K562 (cell line): Measurements from ENCODE around the gene SLC49A4. TPM values are rescaled to one million over a fixed set of nuclear protein-coding genes. Genes with fewer than 3 reads are reported as not detected.

ENCODE experiments used
- ATAC-seq: fragments of 200-7000 bp; cut with Tn5 transposase; 3 replicates; pipeline ENCODE4 v1.9.1; 2020; ENCODE audit warnings: moderate library complexity
- BruUV-seq: library from RNA; stranded (reverse); fragments of 400-500 nt; replicated peaks from 2 replicates; lab custom pipeline; 2021; lab: Mats Ljungman, UMichigan
- CTCF ChIA-PET: fragments of 300-600 bp; formaldehyde crosslinking; extraction: SDS; loops from one replicate; lab custom pipeline; 2021; ENCODE audit warnings: low intra/inter-chr PET ratio; lab: Yijun Ruan, JAX
- POLR2A ChIA-PET: fragments of 300-600, 350-650 bp; sonication (Branson Sonifier 250); formaldehyde crosslinking; extraction: SDS; loops from one replicate; lab custom pipeline; 2021; ENCODE audit warnings: antibody characterized with exemption, inconsistent platforms; lab: Yijun Ruan, JAX
- DNase-seq, 4 experiments: peaks; one replicate each; pipeline versions ENCODE4 v3.0.0 to v3.0.0-alpha.2; 2011 to 2018; ENCODE audit warnings: low spot score in 3 of 4, mixed read lengths in 3 of 4; ENCODE audit errors: extremely low read depth in 1 of 4
- FAIRE-seq: peaks from 2 replicates; lab custom pipeline; 2011; peaks lifted over from hg19 to GRCh38; lab: Jason Lieb, UNC
- H2AFZ ChIP-seq: 2 replicates; pipeline ENCODE4 v1.6.0; 2011; ENCODE audit warnings: low read depth, low read length, control low read depth, inconsistent platforms
- H3K27ac ChIP-seq: fragments of 200-600 bp; 3 replicates; pipeline ENCODE4 v1.8.0; 2011; ENCODE audit warnings: low read depth, mild to moderate bottlenecking, control low read depth, inconsistent platforms, low read length, moderate library complexity, mixed read lengths; ENCODE audit errors: extremely low read depth
- H3K27me3 ChIP-seq, 2 experiments: fragments of 300-600 bp in 1 of 2; 2 replicates in 1 of 2; 3 replicates in 1 of 2; pipeline versions ENCODE4 v1.6.0 to v1.8.0; 2011; ENCODE audit warnings: inconsistent platforms in 2 of 2, low read length in 2 of 2, mild to moderate bottlenecking in 1 of 2, mixed read lengths in 1 of 2, moderate library complexity in 1 of 2; ENCODE audit not compliant: control insufficient read depth in 2 of 2, insufficient read depth in 2 of 2
- H3K36me3 ChIP-seq: fragments of 300-600 bp; 3 replicates; pipeline ENCODE4 v1.8.0; 2011; ENCODE audit warnings: mild to moderate bottlenecking, low read length, inconsistent platforms; ENCODE audit not compliant: control insufficient read depth, insufficient read depth
- H3K4me1 ChIP-seq, 2 experiments: fragments of 200-600 bp in 1 of 2; replicated peaks in 1 of 2; 2 replicates in 1 of 2; 3 replicates in 1 of 2; pipeline versions ENCODE4 v1.5.1 to v1.8.0; 2011; ENCODE audit warnings: inconsistent platforms in 2 of 2, low read length in 2 of 2, mild to moderate bottlenecking in 1 of 2, mixed read lengths in 1 of 2, moderate library complexity in 1 of 2; ENCODE audit not compliant: control insufficient read depth in 2 of 2, insufficient read depth in 2 of 2
- H3K4me2 ChIP-seq: 2 replicates; pipeline ENCODE4 v1.6.1; 2011; ENCODE audit warnings: low read length, control low read depth, inconsistent platforms, mixed read lengths; ENCODE audit not compliant: insufficient read depth
- H3K4me3 ChIP-seq: fragments of 200-600 bp; sonication (generic), shearing (Covaris generic); 2 replicates; pipeline ENCODE4 v1.5.1; 2016; ENCODE audit warnings: control low read depth, inconsistent platforms
- H3K79me2 ChIP-seq: fragments of 200-600 bp; 3 replicates; pipeline ENCODE4 v1.8.0; 2011; ENCODE audit warnings: low read length, inconsistent platforms; ENCODE audit not compliant: control insufficient read depth, insufficient read depth
- H3K9ac ChIP-seq, 2 experiments: 2 replicates each; pipeline versions ENCODE4 v1.6.0 to v1.6.1; 2011; ENCODE audit warnings: low read depth in 2 of 2, low read length in 2 of 2, control low read depth in 1 of 2, inconsistent platforms in 1 of 2, mild to moderate bottlenecking in 1 of 2, mixed read lengths in 1 of 2; ENCODE audit not compliant: insufficient read depth in 1 of 2
- H3K9me1 ChIP-seq: one replicate; pipeline ENCODE4 v1.6.0; 2011; ENCODE audit warnings: inconsistent platforms, mild to moderate bottlenecking, low read length, moderate library complexity; ENCODE audit not compliant: control insufficient read depth, insufficient read depth
- H3K9me3 ChIP-seq: replicated peaks from 2 replicates; pipeline ENCODE4 v1.5.1; 2011; ENCODE audit warnings: low read depth, low read length, inconsistent platforms; ENCODE audit not compliant: control insufficient read depth, insufficient read depth
- H4K20me1 ChIP-seq: replicated peaks from 2 replicates; pipeline ENCODE4 v1.6.1; 2011; ENCODE audit warnings: low read length, inconsistent platforms, mixed read lengths; ENCODE audit not compliant: control insufficient read depth, insufficient read depth
- ARNT ChIP-seq, 2 experiments: fragments of 450-650 bp; IDR thresholded peaks; 2 replicates each; pipeline ENCODE4 v1.6.1; 2016; ENCODE audit warnings: mild to moderate bottlenecking in 1 of 2
- CAMTA2 ChIP-seq: fragments of 250-450 bp; sonication (Bioruptor Pico); conservative IDR thresholded peaks from 2 replicates; pipeline ENCODE4 v1.5.1; 2022
- HOMEZ ChIP-seq: fragments of 250-450 bp; sonication (Bioruptor Pico); IDR thresholded peaks from 2 replicates; pipeline ENCODE4 v1.4.0; 2020; ENCODE audit warnings: mild to moderate bottlenecking, moderate library complexity
- ID3 ChIP-seq, 2 experiments: fragments of 250-450 bp in 1 of 2; fragments of 450-650 bp in 1 of 2; sonication (Bioruptor Pico) in 1 of 2; IDR thresholded peaks; 2 replicates each; pipeline versions ENCODE4 v1.6.1 to v1.8.0; 2016 to 2021; ENCODE audit warnings: mild to moderate bottlenecking in 2 of 2, moderate library complexity in 2 of 2, missing compliant biosample characterization in 1 of 2, missing genetic modification characterization in 1 of 2
- KLF10 ChIP-seq: fragments of 250-450 bp; sonication (Bioruptor Pico); IDR thresholded peaks from 2 replicates; pipeline ENCODE4 v1.6.1; 2021; ENCODE audit warnings: matching md5 sums
- MAFG ChIP-seq: fragments of 450-650 bp; conservative IDR thresholded peaks from 2 replicates; pipeline ENCODE4 v1.6.1; 2016; ENCODE audit warnings: missing genetic modification characterization, missing compliant biosample characterization
- NRF1 ChIP-seq, 2 experiments: fragments of 450-650 bp; IDR thresholded peaks in 1 of 2; conservative IDR thresholded peaks in 1 of 2; 2 replicates each; pipeline ENCODE4 v1.6.1; 2014; ENCODE audit warnings: mild to moderate bottlenecking in 2 of 2
- PHF8 ChIP-seq: fragments of 200-600 bp; sonication (generic); IDR thresholded peaks from 2 replicates; pipeline ENCODE4 v1.6.1; 2012; ENCODE audit warnings: mixed run types, mild to moderate bottlenecking, inconsistent platforms, low read length, moderate library complexity, borderline replicate concordance
- POLR2B ChIP-seq: fragments of 450-650 bp; IDR thresholded peaks from 2 replicates; pipeline ENCODE4 v1.6.1; 2018; ENCODE audit warnings: low read depth; ENCODE audit not compliant: partially characterized antibody
- POLR3G ChIP-seq: IDR thresholded peaks from 2 replicates; pipeline ENCODE4 v1.6.1; 2011; ENCODE audit not compliant: insufficient read length, insufficient replicate concordance; ENCODE audit errors: extremely low read depth
- RFX1 ChIP-seq: fragments of 450-650 bp; IDR thresholded peaks from 2 replicates; pipeline ENCODE4 v1.6.1; 2016; ENCODE audit warnings: mild to moderate bottlenecking, moderate library complexity
- RFX5 ChIP-seq: IDR thresholded peaks from 2 replicates; pipeline ENCODE4 v1.6.1; 2011; ENCODE audit warnings: low read depth, mild to moderate bottlenecking, improper control_type of control experiment, low read length
- SIX5 ChIP-seq, 2 experiments: IDR thresholded peaks; 2 replicates each; pipeline ENCODE4 v1.6.1; 2011; ENCODE audit warnings: low read length in 2 of 2, borderline replicate concordance in 1 of 2, low read depth in 1 of 2, mild to moderate bottlenecking in 1 of 2, moderate library complexity in 1 of 2; ENCODE audit not compliant: insufficient read depth in 1 of 2
- TEAD4 ChIP-seq, 2 experiments: sonication (generic) in 1 of 2; formaldehyde crosslinking in 1 of 2; IDR thresholded peaks; 2 replicates each; pipeline versions ENCODE4 v1.6.1 to v1.8.0; 2012 to 2022; ENCODE audit warnings: borderline replicate concordance in 1 of 2, inconsistent platforms in 1 of 2, low read length in 1 of 2, mild to moderate bottlenecking in 1 of 2, missing genetic modification reagents in 1 of 2
- ZNF12 ChIP-seq: sonication (generic); formaldehyde crosslinking; IDR thresholded peaks from 2 replicates; pipeline ENCODE4 v1.4.0; 2020; ENCODE audit warnings: mild to moderate bottlenecking, missing genetic modification reagents
- ZNF583 ChIP-seq: fragments of 250-450 bp; sonication (Bioruptor Pico); IDR thresholded peaks from 2 replicates; pipeline ENCODE4 v1.4.0; 2020
- ZSCAN29 ChIP-seq: fragments of 450-650 bp; IDR thresholded peaks from 2 replicates; pipeline ENCODE4 v1.6.1; 2017
- WGBS: fragments of 100-300 bp; shearing (Covaris generic); methylation state at CpG from one replicate; pipeline ENCODE4 v1.1.6; 2016; ENCODE audit warnings: low coverage, mixed read lengths; ENCODE audit not compliant: insufficient coverage; ENCODE audit errors: missing lambda C conversion rate; 5-methylcytosine and 5-hydroxymethylcytosine counted together
- in situ Hi-C: fragments of 300-500 bp; cut with MboI; formaldehyde crosslinking; loops from 4 replicates; pipeline ENCODE4 v1.15.0; 2018; ENCODE audit warnings: inconsistent platforms, mixed read lengths
- intact Hi-C: fragments of 100-400 bp; cut with micrococcal nuclease; formaldehyde crosslinking; loops from 2 replicates; pipeline ENCODE4 v1.14.2; 2022
- polyA plus RNA-seq, 8 experiments: library from polyadenylated mRNA; depleted of rRNA in 4 of 8; stranded (reverse) in 5 of 8; unstranded in 3 of 8; fragments of >200 nt; fragmentation: Nextera tagmentation in 2 of 8; fragmentation: Illumina TruSeq in 1 of 8; extraction: Ambion mirVana in 2 of 8; extraction: Trizol in 1 of 8; gene quantifications; 2 replicates each; pipeline versions ENCODE4 v1.2.1 to v1.2.3, GENCODE V29; 2011 to 2014; ENCODE audit warnings: inconsistent platforms in 1 of 8, missing spikeins in 1 of 8
- total RNA-seq, 7 experiments: library from RNA; depleted of rRNA in 6 of 7; stranded (reverse); fragments of >200 nt in 6 of 7; fragmentation: Illumina TruSeq in 2 of 7; extraction: Trizol in 2 of 7; gene quantifications; 2 replicates each; pipeline versions ENCODE4 v1.2.1 to v1.2.3, GENCODE V29; 2011 to 2021; ENCODE audit warnings: low replicate concordance in 1 of 7
- TF ChIP-seq, protein P1 (sequence below): sonication (generic); formaldehyde crosslinking; IDR thresholded peaks from 2 replicates; pipeline ENCODE4 v1.8.1; 2023; ENCODE audit warnings: mild to moderate bottlenecking, missing genetic modification reagents
- TF ChIP-seq, protein P2 (sequence below): fragments of 450-650 bp; formaldehyde crosslinking; IDR thresholded peaks from 2 replicates; pipeline ENCODE4 v1.4.0; 2022; ENCODE audit warnings: mild to moderate bottlenecking, moderate library complexity

SLC49A4 gene
- total and polyA plus RNA-seq, 9 of the 15 experiments (the other 6 are each of a cell fraction or from before 2014, with no cell fraction given), result 0.15 to 1.3 (median 0.83) TPM

- ChIA-PET CTCF (no interaction called here), POLR2A (no interaction called here)
- no peak for FAIRE-seq
- Histone ChIP-seq H3K79me2 (no peaks in the 10 kb centered on the region), H3K9me3 (no peaks in the 10 kb centered on the region), H3K4me1 (no peaks in the 10 kb centered on the region), H3K9me1 (no peaks in the 10 kb centered on the region), H3K4me2 (no peak overlapping the region), H3K36me3 (no peaks in the 10 kb centered on the region), H3K4me3 (no peak overlapping the region), H4K20me1 (no peaks in the 10 kb centered on the region), H2AFZ (no peak overlapping the region), H3K27ac (no peak overlapping the region), H3K27me3 (no peaks in the 10 kb centered on the region), H3K9ac (no peak overlapping the region)
- TF ChIP-seq ZNF583 (no peak), ARNT (IDR thresholded peaks at IDR 0.05) (no peak), NRF1 (conservative IDR thresholded peaks at IDR 0.05 in 1 of 2, IDR thresholded peaks at IDR 0.05 in 1 of 2) (no peak), ZNF12 (CRISPR knock-in tag) (no peak), PHF8 (no peak), RFX5 (no peak), KLF10 (CRISPR knock-in tag) (no peak), ZSCAN29 (no peak), POLR2B (no peak), SIX5 (IDR thresholded peaks at IDR 0.05; ENCODE audit: borderline replicate concordance in 1 of 2, insufficient read depth in 1 of 2, low read depth in 1 of 2, low read length in 2 of 2) (no peak), RFX1 (no peak), TEAD4 (IDR thresholded peaks at IDR 0.05; ENCODE audit: low read length) (no peak), TEAD4 (CRISPR knock-in tag; IDR thresholded peaks at IDR 0.05; ENCODE audit: borderline replicate concordance) (no peak), HOMEZ (no peak), POLR3G (no peak), ID3 (CRISPR knock-in tag; IDR thresholded peaks at IDR 0.05) (no peak), ID3 (tag; IDR thresholded peaks at IDR 0.05) (no peak), MAFG (no peak), CAMTA2 (no peak)
- TF ChIP-seq, protein P1, sequence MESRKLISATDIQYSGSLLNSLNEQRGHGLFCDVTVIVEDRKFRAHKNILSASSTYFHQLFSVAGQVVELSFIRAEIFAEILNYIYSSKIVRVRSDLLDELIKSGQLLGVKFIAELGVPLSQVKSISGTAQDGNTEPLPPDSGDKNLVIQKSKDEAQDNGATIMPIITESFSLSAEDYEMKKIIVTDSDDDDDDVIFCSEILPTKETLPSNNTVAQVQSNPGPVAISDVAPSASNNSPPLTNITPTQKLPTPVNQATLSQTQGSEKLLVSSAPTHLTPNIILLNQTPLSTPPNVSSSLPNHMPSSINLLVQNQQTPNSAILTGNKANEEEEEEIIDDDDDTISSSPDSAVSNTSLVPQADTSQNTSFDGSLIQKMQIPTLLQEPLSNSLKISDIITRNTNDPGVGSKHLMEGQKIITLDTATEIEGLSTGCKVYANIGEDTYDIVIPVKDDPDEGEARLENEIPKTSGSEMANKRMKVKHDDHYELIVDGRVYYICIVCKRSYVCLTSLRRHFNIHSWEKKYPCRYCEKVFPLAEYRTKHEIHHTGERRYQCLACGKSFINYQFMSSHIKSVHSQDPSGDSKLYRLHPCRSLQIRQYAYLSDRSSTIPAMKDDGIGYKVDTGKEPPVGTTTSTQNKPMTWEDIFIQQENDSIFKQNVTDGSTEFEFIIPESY, result no peak
- TF ChIP-seq, protein P2, sequence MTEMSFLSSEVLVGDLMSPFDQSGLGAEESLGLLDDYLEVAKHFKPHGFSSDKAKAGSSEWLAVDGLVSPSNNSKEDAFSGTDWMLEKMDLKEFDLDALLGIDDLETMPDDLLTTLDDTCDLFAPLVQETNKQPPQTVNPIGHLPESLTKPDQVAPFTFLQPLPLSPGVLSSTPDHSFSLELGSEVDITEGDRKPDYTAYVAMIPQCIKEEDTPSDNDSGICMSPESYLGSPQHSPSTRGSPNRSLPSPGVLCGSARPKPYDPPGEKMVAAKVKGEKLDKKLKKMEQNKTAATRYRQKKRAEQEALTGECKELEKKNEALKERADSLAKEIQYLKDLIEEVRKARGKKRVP (CRISPR knock-in tag), result no peak
- no peak for ATAC-seq
- no CpG with 5 or more reads among the region's 3 CpGs for WGBS
- no TSS peak for BruUV-seq
- no peak for DNase-seq
- in situ Hi-C loops, result no loop called here
- intact Hi-C loops, result no loop called here
These were observed 17.3 kb upstream of the SLC49A4 start for GRCh38 chr3:122777563-122777962.
